H1 (cell line): Measurements from ENCODE around the gene DHFR2. TPM values are rescaled to one million over a fixed set of nuclear protein-coding genes. Genes with fewer than 3 reads are reported as not detected.

Source experiments
- CTCF ChIA-PET: fragments of 300-600 bp; sonication (Branson Sonifier 250); formaldehyde crosslinking; loops from one replicate; lab custom pipeline; 2021; ENCODE audit not compliant: partially characterized antibody; lab: Charles Lee
- POLR2A ChIA-PET: fragments of 300-600 bp; sonication (Branson Sonifier 250); formaldehyde crosslinking; loops from one replicate; lab custom pipeline; 2021; ENCODE audit warnings: inconsistent platforms; ENCODE audit not compliant: partially characterized antibody; lab: Charles Lee
- DNase-seq, 2 experiments: peaks; one replicate each; pipeline versions ENCODE4 v3.0.0 to v3.0.0-alpha.2; 2010 to 2022; ENCODE audit warnings: low spot score in 2 of 2, low read depth in 1 of 2, mixed read lengths in 1 of 2
- FAIRE-seq: peaks from 2 replicates; lab custom pipeline; 2011; peaks lifted over from hg19 to GRCh38; lab: Jason Lieb, UNC
- H2AFZ ChIP-seq: 2 replicates; pipeline ENCODE4 v1.8.1; 2012; ENCODE audit warnings: low read length, inconsistent platforms
- H2AK5ac ChIP-seq: 2 replicates; pipeline ENCODE4 v1.6.1; 2013; ENCODE audit warnings: low read depth, low read length
- H2BK120ac ChIP-seq: replicated peaks from 2 replicates; pipeline ENCODE3; 2013; ENCODE audit warnings: low read depth, low read length, inconsistent platforms
- H2BK12ac ChIP-seq: 2 replicates; pipeline ENCODE4 v1.6.1; 2013; ENCODE audit warnings: low read depth, low read length
- H2BK15ac ChIP-seq: 2 replicates; pipeline ENCODE4 v1.6.1; 2013; ENCODE audit warnings: low read length
- H2BK20ac ChIP-seq: 2 replicates; pipeline ENCODE4 v1.6.1; 2013; ENCODE audit warnings: low read length
- H2BK5ac ChIP-seq: 2 replicates; pipeline ENCODE4 v1.6.1; 2013; ENCODE audit warnings: low read depth, low read length
- H3K14ac ChIP-seq: 2 replicates; pipeline ENCODE4 v1.6.1; 2013; ENCODE audit warnings: inconsistent platforms; ENCODE audit not compliant: insufficient read length
- H3K18ac ChIP-seq: 2 replicates; pipeline ENCODE4 v1.6.1; 2013; ENCODE audit warnings: low read length; ENCODE audit errors: extremely low read depth
- H3K23ac ChIP-seq: 2 replicates; pipeline ENCODE4 v1.6.1; 2013; ENCODE audit warnings: inconsistent platforms; ENCODE audit not compliant: insufficient read length
- H3K23me2 ChIP-seq: 2 replicates; pipeline ENCODE4 v1.6.1; 2013; ENCODE audit warnings: low read depth, low read length
- H3K27ac ChIP-seq: 2 replicates; pipeline ENCODE4 v1.6.1; 2011; ENCODE audit warnings: low read depth, low read length, inconsistent platforms
- H3K27me3 ChIP-seq, 4 experiments: replicated peaks in 1 of 4; 1 replicate in 1 of 4; 2 replicates in 3 of 4; pipeline versions ENCODE4 v1.6.1 to v1.8.1; 2011 to 2013; ENCODE audit warnings: low read length in 3 of 4, mild to moderate bottlenecking in 3 of 4, inconsistent platforms in 2 of 4, mixed read lengths in 2 of 4, moderate library complexity in 1 of 4; ENCODE audit not compliant: control insufficient read depth in 3 of 4, insufficient read depth in 3 of 4; ENCODE audit errors: extremely low read depth in 1 of 4
- H3K36me3 ChIP-seq, 4 experiments: 2 replicates each; pipeline versions ENCODE4 v1.6.1 to v1.8.1; 2011 to 2013; ENCODE audit warnings: mild to moderate bottlenecking in 4 of 4, low read length in 3 of 4, moderate library complexity in 2 of 4, control low read depth in 1 of 4, inconsistent platforms in 1 of 4; ENCODE audit not compliant: insufficient read depth in 4 of 4, control insufficient read depth in 2 of 4
- H3K4ac ChIP-seq: replicated peaks from 2 replicates; pipeline ENCODE3; 2013; ENCODE audit warnings: low read length, low read depth, mixed read lengths, inconsistent platforms; ENCODE audit not compliant: insufficient read length
- H3K4me1 ChIP-seq, 4 experiments: replicated peaks in 1 of 4; 1 replicate in 1 of 4; 2 replicates in 3 of 4; pipeline versions ENCODE4 v1.6.1 to v1.8.1; 2011 to 2013; ENCODE audit warnings: low read length in 3 of 4, inconsistent platforms in 2 of 4, mixed read lengths in 1 of 4; ENCODE audit not compliant: insufficient read depth in 4 of 4, control insufficient read depth in 3 of 4
- H3K4me2 ChIP-seq, 2 experiments: 2 replicates each; pipeline versions ENCODE4 v1.6.1 to v1.8.1; 2011 to 2013; ENCODE audit warnings: low read depth in 2 of 2, low read length in 2 of 2, control low read depth in 1 of 2, inconsistent platforms in 1 of 2, mild to moderate bottlenecking in 1 of 2; ENCODE audit not compliant: insufficient read depth in 1 of 2
- H3K4me3 ChIP-seq, 4 experiments: fragments of 200-600, 300-600 bp in 1 of 4; sonication (generic), shearing (Covaris generic), sonication (Bioruptor Twin) in 1 of 4; 2 replicates each; pipeline versions ENCODE4 v1.5.1 to v1.8.1; 2011 to 2016; ENCODE audit warnings: low read length in 4 of 4, low read depth in 3 of 4, control low read depth in 2 of 4, inconsistent platforms in 2 of 4, mild to moderate bottlenecking in 2 of 4, mixed read lengths in 1 of 4, moderate library complexity in 1 of 4; ENCODE audit not compliant: insufficient read depth in 2 of 4; ENCODE audit errors: extremely low read depth in 1 of 4
- H3K56ac ChIP-seq: replicated peaks from 2 replicates; pipeline ENCODE3; 2013; ENCODE audit warnings: low read depth, mild to moderate bottlenecking, mixed read lengths, low read length, inconsistent platforms; ENCODE audit not compliant: insufficient read length
- H3K79me1 ChIP-seq: 2 replicates; pipeline ENCODE4 v1.6.1; 2013; ENCODE audit warnings: low read depth, low read length, control low read depth
- H3K79me2 ChIP-seq, 2 experiments: 2 replicates each; pipeline versions ENCODE4 v1.6.1 to v1.8.1; 2012 to 2013; ENCODE audit warnings: low read length in 2 of 2, mild to moderate bottlenecking in 2 of 2, inconsistent platforms in 1 of 2; ENCODE audit not compliant: insufficient read depth in 2 of 2, control insufficient read depth in 1 of 2
- H3K9ac ChIP-seq, 4 experiments: replicated peaks in 1 of 4; 1 replicate in 1 of 4; 2 replicates in 3 of 4; pipeline versions ENCODE4 v1.6.1 to v1.8.1; 2011 to 2013; ENCODE audit warnings: low read depth in 3 of 4, low read length in 3 of 4, control low read depth in 2 of 4, mild to moderate bottlenecking in 2 of 4, moderate library complexity in 2 of 4, inconsistent platforms in 1 of 4; ENCODE audit errors: extremely low read depth in 1 of 4
- H3K9me3 ChIP-seq, 2 experiments: 2 replicates each; pipeline versions ENCODE4 v1.6.1 to v1.8.1; 2012 to 2013; ENCODE audit warnings: mild to moderate bottlenecking in 2 of 2, moderate library complexity in 2 of 2, control low read depth in 1 of 2, inconsistent platforms in 1 of 2, low read depth in 1 of 2, low read length in 1 of 2, mixed read lengths in 1 of 2; ENCODE audit not compliant: insufficient read depth in 2 of 2
- H4K20me1 ChIP-seq, 2 experiments: replicated peaks in 1 of 2; 2 replicates each; pipeline versions ENCODE3 to v1.8.1; 2011 to 2013; ENCODE audit warnings: inconsistent platforms in 2 of 2, low read length in 2 of 2, mild to moderate bottlenecking in 1 of 2; ENCODE audit not compliant: insufficient read depth in 2 of 2, control insufficient read depth in 1 of 2
- H4K5ac ChIP-seq: 2 replicates; pipeline ENCODE4 v1.6.1; 2013; ENCODE audit warnings: low read length, low read depth, mixed read lengths, inconsistent platforms; ENCODE audit not compliant: insufficient read length
- H4K8ac ChIP-seq: 2 replicates; pipeline ENCODE4 v1.8.0; 2013; ENCODE audit warnings: mild to moderate bottlenecking, moderate library complexity, low read length, inconsistent platforms; ENCODE audit not compliant: insufficient read depth; ENCODE audit errors: extremely low read depth
- H4K91ac ChIP-seq: replicated peaks from 2 replicates; pipeline ENCODE3; 2013; ENCODE audit warnings: low read length, mixed read lengths, inconsistent platforms; ENCODE audit not compliant: insufficient read length
- POLR2AphosphoS5 ChIP-seq: IDR thresholded peaks from 2 replicates; pipeline ENCODE4 v1.6.1; 2011; ENCODE audit warnings: low read depth, low read length
- WGBS, 2 experiments: shearing (Covaris generic) in 1 of 2; methylation state at CpG; one replicate each; pipeline versions ENCODE4 v1.1.6 to v1.1.7; 2013 to 2015; ENCODE audit warnings: low lambda C conversion rate in 2 of 2, mixed read lengths in 2 of 2, inconsistent platforms in 1 of 2, low coverage in 1 of 2, missing lambda C conversion rate in 1 of 2; ENCODE audit not compliant: insufficient replicate concordance in 2 of 2, insufficient coverage in 1 of 2, insufficient read length in 1 of 2; ENCODE audit errors: extremely low coverage in 1 of 2, missing lambda C conversion rate in 1 of 2; 5-methylcytosine and 5-hydroxymethylcytosine counted together
- polyA plus RNA-seq, 7 experiments: library from polyadenylated mRNA; depleted of rRNA in 3 of 7; stranded (reverse) in 5 of 7; unstranded in 2 of 7; fragments of >200 nt in 5 of 7; fragments of 200-250 nt in 2 of 7; gene quantifications; 1 replicate in 5 of 7; 2 replicates in 1 of 7; 4 replicates in 1 of 7; pipeline versions ENCODE4 v1.2.1 to v1.2.3, GENCODE V29; 2011 to 2013; ENCODE audit warnings: missing spikeins in 2 of 7, mixed read lengths in 2 of 7
- total RNA-seq: library from RNA; stranded (reverse); fragmentation: NEBNext Ultra II Directional; extraction: Animal tissue kit (Norgen Biotek cat#: 25700); gene quantifications from 2 replicates; pipeline ENCODE4 v1.2.1, GENCODE V29; 2021

Gene DHFR2
- total and polyA plus RNA-seq, 2 of the 8 experiments (the other 6 are each of a cell fraction or from before 2014, with no cell fraction given), result 0.59 to 2.6 TPM

- POLR2A ChIA-PET, result no interaction called here
- Histone ChIP-seq H3K9me3 (no peaks in the 10 kb centered on the region; a peak in 1 of 4 replicates), H4K8ac (no peak overlapping the region), H3K79me1 (no peaks in the 10 kb centered on the region), H4K91ac (no peak overlapping the region), H3K36me3 (no peaks in the 10 kb centered on the region; a peak in 1 of 8 replicates), H2BK120ac (no peak overlapping the region), H3K23ac (no peak overlapping the region), H3K4ac (no peak overlapping the region), H2BK20ac (no peak overlapping the region), H4K20me1 (no peaks in the 10 kb centered on the region), H3K14ac (no peak overlapping the region), H2BK12ac (no peak overlapping the region), H3K23me2 (peaks cover 7% of the 10 kb centered on the region; the same call in 1 of the 2 replicates), H3K27me3 (no peaks in the 10 kb centered on the region), H3K4me2 (no peak overlapping the region), H3K27ac (no peak overlapping the region), H2AFZ (no peak overlapping the region), H2BK15ac (no peak overlapping the region), H3K4me1 (peaks cover 0 to 2% (median 0%) of the 10 kb centered on the region in 4 experiments; a peak in 2 of 7 replicates), H3K4me3 (no peak overlapping the region), H2BK5ac (no peak overlapping the region), H3K79me2 (peaks cover 0 to 4% of the 10 kb centered on the region in 2 experiments; a peak in 1 of 4 replicates), H4K5ac (no peak overlapping the region), H3K18ac (no peak overlapping the region), H3K56ac (no peak overlapping the region), H3K9ac (no peak overlapping the region), H2AK5ac (no peak overlapping the region)
- no peak for DNase-seq
- FAIRE-seq, result no peak
- CTCF ChIA-PET, result interaction anchor here (0.6 to 0.7 kb wide), 2 partner anchors 9 to 237 kb away, joined by 3 read pairs; no protein-coding TSS in a partner anchor
- WGBS, 2 experiments, result 94% methylated on average over 1 of the region's 1 CpG; no CpG with 5 or more reads in 1 of the 2 experiments
- TF ChIP-seq POLR2AphosphoS5, result no peak
Observed at GRCh38 chr3:94065819-94066480, 3.2 kb upstream of the DHFR2 start.
